Gastrocnemius medialis (tissue), 4 donors: Measurements from ENCODE around the gene FAM118A. TPM values are rescaled to one million over a fixed set of nuclear protein-coding genes. Genes with fewer than 3 reads are reported as not detected.

Source experiments
- ATAC-seq, 2 donors: fragments of 150-250 bp; one replicate each; pipeline ENCODE4 v1.9.1; 2016
- DNase-seq, 2 donors: peaks; one replicate each; pipeline ENCODE4 v3.0.0-alpha.2; 2019
- H3K27ac ChIP-seq, 4 donors: fragments of 200-600 bp; sonication (generic); 1 replicate in 1 of 4; 2 replicates in 3 of 4; pipeline ENCODE4 v1.5.1; 2016 to 2018; ENCODE audit warnings: mild to moderate bottlenecking in 2 of 4, moderate library complexity in 1 of 4
- H3K27me3 ChIP-seq, 3 donors: fragments of 200-600 bp; sonication (generic) in 2 of 3; 1 replicate in 1 of 3; 2 replicates in 2 of 3; pipeline versions ENCODE4 v1.5.1 to v1.6.0; 2016 to 2019; ENCODE audit warnings: mild to moderate bottlenecking in 1 of 3, moderate library complexity in 1 of 3
- H3K36me3 ChIP-seq, 2 donors: fragments of 200-600 bp; sonication (generic) in 1 of 2; one replicate each; pipeline ENCODE4 v1.5.1; 2017 to 2018
- H3K4me1 ChIP-seq, 2 donors: fragments of 200-600 bp; sonication (generic) in 1 of 2; one replicate each; pipeline ENCODE4 v1.5.1; 2016 to 2017; ENCODE audit warnings: mild to moderate bottlenecking in 2 of 2
- H3K4me3 ChIP-seq, 4 donors: fragments of 200-600 bp; sonication (generic) in 3 of 4; 1 replicate in 1 of 4; 2 replicates in 3 of 4; pipeline ENCODE4 v1.5.1; 2016 to 2019; ENCODE audit warnings: mild to moderate bottlenecking in 2 of 4
- H3K9me3 ChIP-seq, 3 donors: fragments of 200-600 bp; sonication (generic) in 2 of 3; 1 replicate in 1 of 3; 2 replicates in 2 of 3; pipeline ENCODE4 v1.5.1; 2016 to 2019
- POLR2A ChIP-seq, 2 donors: fragments of 450-650 bp; IDR thresholded peaks; one replicate each; pipeline ENCODE4 v1.6.1; 2017; ENCODE audit warnings: antibody characterized with exemption in 2 of 2, mild to moderate bottlenecking in 2 of 2, moderate library complexity in 2 of 2
- in situ Hi-C, 4 donors: fragments of 200-750 bp; cut with MboI; loops; one replicate each; pipeline versions ENCODE4 v1.15.0 to v1.8.0; 2017; ENCODE audit warnings: low sequenced_read_pairs in 4 of 4
- intact Hi-C: fragments of 100-400 bp; cut with DNase I; formaldehyde crosslinking; loops from one replicate; pipeline ENCODE4 v1.15.1; 2023; ENCODE audit warnings: low total_unique reads
- total RNA-seq, 4 donors: library from RNA; depleted of rRNA; stranded (reverse); fragments of >200 nt; gene quantifications; one replicate each; pipeline versions ENCODE4 v1.1.0 to v1.2.3, GENCODE V29; 2016
- TF ChIP-seq, protein P1 (sequence below), 5 experiments: fragments of 450-650 bp in 3 of 5; fragments of 200-600 bp in 2 of 5; sonication (generic) in 2 of 5; IDR thresholded peaks in 4 of 5; conservative IDR thresholded peaks in 1 of 5; 1 replicate in 4 of 5; 2 replicates in 1 of 5; pipeline ENCODE4 v1.5.1; 2016 to 2019; ENCODE audit warnings: antibody characterized with exemption in 5 of 5, mild to moderate bottlenecking in 3 of 5, moderate library complexity in 3 of 5

The FAM118A gene
- total RNA-seq, 4 donors from 2014 or later, result 4.1 to 30.0 (median 24.2) TPM

DNA sequence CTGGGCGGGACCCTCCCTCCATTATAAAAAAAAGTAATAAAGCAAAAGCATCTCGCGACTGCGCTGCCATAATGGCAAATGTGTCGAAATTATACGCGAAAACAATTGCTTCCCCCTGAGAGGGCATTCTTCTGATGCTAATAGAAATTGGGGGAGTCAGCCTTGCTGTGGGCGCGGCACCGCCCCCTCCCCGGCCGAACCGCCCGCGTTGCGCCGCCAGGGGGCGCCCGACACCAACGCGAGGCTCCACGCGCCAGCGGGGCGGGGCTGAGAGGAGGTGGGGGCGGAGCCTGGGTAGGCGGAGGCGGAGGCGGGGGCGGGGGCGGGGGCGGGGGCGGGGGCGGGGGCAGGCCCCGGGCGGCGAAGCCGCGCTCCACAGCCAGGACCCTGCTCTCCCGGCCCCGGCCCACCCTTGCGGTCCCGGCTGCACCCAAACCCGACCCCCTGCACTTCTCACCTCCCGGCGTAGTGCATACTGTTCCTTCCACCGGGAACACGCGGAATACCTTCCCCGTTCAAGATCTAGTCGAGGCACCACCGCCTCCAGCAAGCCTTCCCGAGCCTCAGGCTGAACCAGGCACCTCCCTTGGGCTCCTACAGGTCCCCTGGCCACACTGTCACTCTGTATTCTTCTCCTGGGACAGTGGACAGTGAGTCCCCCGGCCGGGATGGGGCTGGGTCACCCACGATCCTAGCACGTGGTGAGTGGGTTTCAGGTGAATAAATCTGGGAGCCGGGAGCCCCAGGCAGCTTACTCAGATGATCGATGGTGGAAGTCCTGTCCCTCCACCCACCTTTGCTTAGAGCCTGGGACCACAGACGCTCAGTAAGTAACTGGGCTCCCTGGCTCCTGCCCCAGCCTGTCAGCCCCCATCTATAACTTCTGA lies 40.5 kb upstream of the FAM118A start:
- TF ChIP-seq, protein P1, sequence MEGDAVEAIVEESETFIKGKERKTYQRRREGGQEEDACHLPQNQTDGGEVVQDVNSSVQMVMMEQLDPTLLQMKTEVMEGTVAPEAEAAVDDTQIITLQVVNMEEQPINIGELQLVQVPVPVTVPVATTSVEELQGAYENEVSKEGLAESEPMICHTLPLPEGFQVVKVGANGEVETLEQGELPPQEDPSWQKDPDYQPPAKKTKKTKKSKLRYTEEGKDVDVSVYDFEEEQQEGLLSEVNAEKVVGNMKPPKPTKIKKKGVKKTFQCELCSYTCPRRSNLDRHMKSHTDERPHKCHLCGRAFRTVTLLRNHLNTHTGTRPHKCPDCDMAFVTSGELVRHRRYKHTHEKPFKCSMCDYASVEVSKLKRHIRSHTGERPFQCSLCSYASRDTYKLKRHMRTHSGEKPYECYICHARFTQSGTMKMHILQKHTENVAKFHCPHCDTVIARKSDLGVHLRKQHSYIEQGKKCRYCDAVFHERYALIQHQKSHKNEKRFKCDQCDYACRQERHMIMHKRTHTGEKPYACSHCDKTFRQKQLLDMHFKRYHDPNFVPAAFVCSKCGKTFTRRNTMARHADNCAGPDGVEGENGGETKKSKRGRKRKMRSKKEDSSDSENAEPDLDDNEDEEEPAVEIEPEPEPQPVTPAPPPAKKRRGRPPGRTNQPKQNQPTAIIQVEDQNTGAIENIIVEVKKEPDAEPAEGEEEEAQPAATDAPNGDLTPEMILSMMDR (IDR thresholded peaks at IDR 0.05 in 4 of 5, conservative IDR thresholded peaks at IDR 0.05 in 1 of 5), result peak; percentile 80 to 99 (median 97)
- TF ChIP-seq POLR2A (IDR thresholded peaks at IDR 0.05), result peak in 1 of 2 donors; percentile 14
- peak overlapping the region; percentile 88 to 100 (median 93) for H3K27ac ChIP-seq
- DNase-seq (peak; percentile 65 to 68), ATAC-seq (peak; percentile 49 to 55)
- intact Hi-C loops (loop anchor here (1.0 kb wide), 2 partner anchors 166 to 284 kb away; no protein-coding TSS in a partner anchor), in situ Hi-C loops (loop anchor here (5.0 to 10.0 kb wide), 5 partner anchors 163 to 286 kb away; no protein-coding TSS in a partner anchor)
- no peaks in the 10 kb centered on the region for H3K36me3 ChIP-seq
- H3K9me3 ChIP-seq, result no peaks in the 10 kb centered on the region
- peaks cover 43 to 45% of the 10 kb centered on the region in 2 donors for H3K4me1 ChIP-seq
- H3K4me3 ChIP-seq, result peak overlapping the region; percentile 61 to 75 (median 64)
- H3K27me3 ChIP-seq, result no peaks in the 10 kb centered on the region

DNA sequence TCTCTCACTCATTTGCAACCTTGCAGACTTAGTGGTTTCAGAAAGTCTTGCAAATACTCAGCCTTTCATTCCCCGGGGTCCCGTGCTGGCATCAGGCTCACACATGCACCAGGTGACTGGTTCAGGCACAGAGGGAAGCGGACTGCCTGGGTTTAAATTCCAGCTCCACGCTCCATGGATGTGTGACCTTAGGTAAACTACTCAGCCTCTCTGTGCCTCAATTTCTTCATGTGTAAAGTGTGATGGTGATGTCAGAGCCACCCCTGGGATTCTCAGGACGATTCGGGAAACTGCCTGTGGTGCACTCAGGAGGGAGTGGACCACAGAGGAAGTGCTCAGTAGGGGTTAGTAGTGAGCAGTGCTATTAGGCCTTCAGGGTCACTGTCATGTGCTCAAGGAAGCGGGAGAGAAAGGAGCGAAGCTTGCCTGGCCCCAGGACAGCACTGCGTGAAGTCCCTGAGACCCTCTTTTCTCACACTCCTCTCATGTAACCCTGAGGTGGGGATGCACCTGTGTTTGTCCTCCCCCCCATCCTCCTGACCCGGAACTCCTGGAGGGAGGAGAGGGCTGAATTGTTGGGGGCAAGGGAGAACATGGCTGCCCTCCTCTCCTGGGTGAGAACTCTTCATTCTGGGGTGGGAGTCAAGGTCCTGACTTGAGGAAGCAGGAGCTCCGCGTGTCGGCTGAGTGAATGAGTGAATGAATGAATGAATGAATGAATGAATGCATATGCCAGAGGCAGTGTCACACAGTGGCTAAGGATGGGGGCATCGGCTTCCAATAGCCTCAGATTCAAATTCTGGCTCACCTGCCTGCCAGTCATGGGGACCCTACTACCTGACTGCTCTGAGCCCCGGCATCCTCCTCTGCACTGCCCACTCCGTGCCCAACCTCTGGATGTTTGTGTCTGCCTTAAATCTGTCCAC lies 39.4 kb upstream of the FAM118A start:
- Histone ChIP-seq H3K4me3 (no peak overlapping the region), H3K36me3 (no peaks in the 10 kb centered on the region), H3K27ac (peak overlapping the region; percentile 88 to 100 (median 93)), H3K9me3 (no peaks in the 10 kb centered on the region), H3K4me1 (peaks cover 44 to 45% of the 10 kb centered on the region in 2 donors), H3K27me3 (no peaks in the 10 kb centered on the region)
- TF ChIP-seq POLR2A (IDR thresholded peaks at IDR 0.05), result no peak
- TF ChIP-seq, protein P1 (IDR thresholded peaks at IDR 0.05 in 4 of 5, conservative IDR thresholded peaks at IDR 0.05 in 1 of 5), result no peak
- ATAC-seq (no peak), DNase-seq (no peak)
- in situ Hi-C loops, result no loop called here
- intact Hi-C loops, result loop anchor here (2.0 to 10.0 kb wide), 2 partner anchors 66 to 404 kb away; partner anchors contain the start of gene ATXN10

DNA sequence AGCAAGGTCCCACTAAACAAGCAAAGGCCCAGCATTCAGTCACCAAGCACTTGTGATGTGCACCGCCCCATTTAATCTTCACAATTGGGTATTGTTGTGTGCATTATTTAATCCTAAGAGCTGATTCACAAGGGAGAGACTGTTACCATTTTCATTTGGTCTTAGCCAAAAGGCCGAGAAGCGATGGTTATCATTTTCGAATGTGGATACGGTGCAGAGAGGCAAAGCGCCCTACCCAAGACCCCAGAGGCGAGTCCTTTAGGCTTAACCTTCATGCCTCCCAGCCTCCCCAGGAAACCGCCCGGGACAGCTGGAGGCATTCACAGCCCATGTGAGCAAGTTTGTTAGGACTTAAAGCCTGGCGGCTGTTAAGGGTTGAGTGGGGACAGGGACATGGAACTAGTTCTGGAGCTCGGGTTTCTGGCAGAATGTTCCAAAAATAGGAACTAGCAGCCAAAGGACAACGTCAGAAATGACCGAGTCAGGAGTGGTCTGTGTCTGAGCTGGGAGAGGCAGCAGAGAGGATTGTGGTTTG lies 38.0 kb upstream of the FAM118A start:
- H3K4me1 ChIP-seq, result peaks cover 44 to 45% of the 10 kb centered on the region in 2 donors
- in situ Hi-C loops (no loop called here), intact Hi-C loops (loop anchor here (2.0 to 10.0 kb wide), 3 partner anchors 37 to 403 kb away; partner anchors contain the start of genes ATXN10 and FAM118A)
- peak in 1 of 2 donors; percentile 49 for TF ChIP-seq POLR2A (IDR thresholded peaks at IDR 0.05)
- TF ChIP-seq, protein P1 (IDR thresholded peaks at IDR 0.05 in 4 of 5, conservative IDR thresholded peaks at IDR 0.05 in 1 of 5), result no peak
- H3K4me3 ChIP-seq, result no peak overlapping the region
- H3K9me3 ChIP-seq, result no peaks in the 10 kb centered on the region
- H3K27ac ChIP-seq, result peak overlapping the region; percentile 88 to 100 (median 93)
- peak; percentile 92 to 94 for ATAC-seq
- no peaks in the 10 kb centered on the region for H3K36me3 ChIP-seq
- DNase-seq, result peak; percentile 88 to 90
- no peaks in the 10 kb centered on the region for H3K27me3 ChIP-seq

DNA sequence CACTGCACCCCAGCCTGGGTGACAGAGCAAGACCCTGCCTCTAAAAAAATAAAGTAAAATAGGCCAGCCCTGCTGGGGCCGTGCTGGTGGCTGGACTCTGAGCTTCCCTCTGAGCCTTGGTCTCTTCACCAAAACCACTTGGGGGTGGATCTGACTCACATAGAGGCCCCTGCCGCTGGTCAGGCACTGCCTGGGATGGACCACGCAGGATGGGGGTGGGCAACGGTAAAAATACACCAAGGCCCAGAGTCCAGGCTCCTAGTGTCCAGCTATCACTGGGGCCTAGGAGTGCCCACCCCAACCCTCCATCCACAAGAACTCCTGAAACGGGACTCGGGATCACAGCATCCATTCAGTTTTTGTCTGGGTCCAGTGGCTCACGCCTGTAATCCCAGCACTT lies 37.2 kb upstream of the FAM118A start:
- Histone ChIP-seq H3K4me1 (peaks cover 44 to 45% of the 10 kb centered on the region in 2 donors), H3K27ac (peak overlapping the region; percentile 88 to 100 (median 93)), H3K4me3 (no peak overlapping the region), H3K9me3 (no peaks in the 10 kb centered on the region), H3K27me3 (no peaks in the 10 kb centered on the region), H3K36me3 (no peaks in the 10 kb centered on the region)
- TF ChIP-seq, protein P1 (IDR thresholded peaks at IDR 0.05 in 4 of 5, conservative IDR thresholded peaks at IDR 0.05 in 1 of 5), result no peak
- ATAC-seq, result no peak
- in situ Hi-C loops, result no loop called here
- intact Hi-C loops, result loop anchor here (2.0 to 10.0 kb wide), 2 partner anchors 36 to 402 kb away; partner anchors contain the start of genes ATXN10 and FAM118A
- DNase-seq, result no peak
